GM19468 (cell line): ENCODE measurements around the gene KIAA0586.
"Not testable (repeated sequence)": the region's sequence is repeated elsewhere in the genome, so short reads cannot be mapped to it uniquely, and the experiment has no call there.

Source experiments
- ATAC-seq: cut with Tn5 transposase; IDR thresholded peaks from one replicate; pipeline ENCODE4 v1.9.1; 2021; ENCODE audit warnings: mild to moderate bottlenecking, moderate library complexity, moderate number of reproducible peaks; ENCODE audit not compliant: unreplicated experiment; ENCODE audit errors: extremely low read depth

The KIAA0586 gene

DNA sequence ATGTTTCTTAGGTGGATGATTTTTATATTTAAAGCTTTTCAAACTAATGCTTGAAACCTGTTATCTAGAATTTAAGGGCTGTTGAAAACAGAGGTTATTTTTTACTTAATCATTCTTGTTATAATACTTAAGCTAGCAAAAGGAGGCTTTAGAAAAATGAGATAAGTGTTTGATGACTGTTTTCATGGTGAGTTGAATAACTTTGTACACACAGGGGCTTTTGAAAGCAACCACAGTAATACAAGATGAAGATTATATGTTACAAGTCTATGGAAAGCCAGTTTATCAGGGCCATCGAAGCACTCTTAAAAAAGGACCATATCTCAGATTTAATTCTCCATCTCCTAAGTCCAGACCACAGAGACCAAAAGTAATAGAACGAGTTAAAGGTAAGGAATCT is 33.3 kb downstream of the KIAA0586 start:
- no peak for ATAC-seq

DNA sequence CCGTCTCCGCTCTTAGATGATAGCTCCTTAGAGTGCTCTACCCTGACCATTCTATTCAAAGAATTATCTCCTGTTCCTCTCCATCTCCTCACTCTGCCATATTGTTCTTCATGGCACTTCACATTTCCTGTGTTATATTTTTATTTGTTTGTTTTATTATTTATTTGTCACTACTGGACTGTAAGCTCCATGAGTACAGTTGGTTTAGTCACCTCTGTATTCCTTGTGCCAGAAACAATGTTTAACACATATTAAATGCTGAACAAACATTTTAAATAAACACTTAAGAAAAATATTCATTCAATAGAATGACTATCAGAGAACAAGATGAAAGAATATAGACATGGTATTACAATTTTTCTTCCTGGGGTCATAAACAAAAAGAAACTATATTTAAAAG is 35.6 kb downstream of the KIAA0586 start:
- ATAC-seq: no peak

DNA sequence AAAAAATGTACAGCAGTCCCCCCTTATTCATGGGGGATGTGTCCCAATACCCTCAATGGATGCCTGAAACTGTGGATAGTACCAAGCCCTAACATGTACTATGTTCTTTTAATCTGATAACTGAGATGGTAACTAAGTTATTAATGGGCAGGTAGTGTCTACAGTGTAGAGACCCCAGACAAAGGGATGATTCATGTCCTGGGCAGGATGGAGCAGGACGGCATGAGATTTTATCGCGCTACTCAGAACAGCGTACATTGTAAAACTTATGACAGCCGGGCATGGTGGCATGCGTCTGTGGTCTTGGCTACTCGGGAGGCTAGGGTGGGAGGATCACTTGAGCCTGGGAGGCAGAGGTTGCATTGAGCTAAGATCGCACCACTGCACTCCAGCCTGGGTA is 37.1 kb downstream of the KIAA0586 start:
- no peak for ATAC-seq

DNA sequence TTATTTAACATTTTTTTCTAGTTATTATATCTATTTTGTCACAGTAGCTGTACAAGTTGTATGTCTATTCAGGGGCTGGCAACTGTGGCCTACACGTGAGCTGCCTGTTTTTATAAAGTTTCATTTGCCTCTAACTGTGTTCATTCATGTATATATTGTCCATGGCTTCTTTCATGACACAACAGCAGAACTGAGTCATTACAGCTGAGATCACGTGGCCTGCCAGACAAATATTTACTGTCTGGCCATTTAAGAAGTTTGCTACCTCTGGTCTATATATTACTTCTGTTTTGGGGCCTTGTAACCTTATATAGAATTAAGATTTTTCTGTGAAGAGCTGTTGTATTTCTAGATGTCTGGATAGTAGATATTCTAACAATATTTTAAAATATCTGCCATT is 37.9 kb downstream of the KIAA0586 start:
- ATAC-seq: no peak

DNA sequence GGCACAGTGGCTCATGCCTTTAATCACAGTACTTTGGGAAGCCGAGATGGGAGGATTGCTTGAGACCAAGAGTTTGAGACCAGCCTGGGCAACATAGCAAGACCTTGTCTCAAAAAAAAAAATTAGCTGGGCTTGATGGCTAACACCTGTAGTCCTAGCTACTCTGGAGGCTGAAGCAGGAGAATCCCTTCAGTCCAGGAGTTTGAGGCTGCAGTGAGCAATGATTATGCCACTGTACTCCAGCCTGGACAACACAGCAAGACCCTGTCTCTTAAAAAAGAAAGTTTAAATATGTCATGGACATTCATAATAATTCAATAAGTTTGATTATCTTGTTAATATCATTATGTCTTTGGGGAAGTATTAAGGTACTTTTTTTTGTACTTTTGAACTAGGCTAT is 38.9 kb downstream of the KIAA0586 start:
- ATAC-seq: no peak

DNA sequence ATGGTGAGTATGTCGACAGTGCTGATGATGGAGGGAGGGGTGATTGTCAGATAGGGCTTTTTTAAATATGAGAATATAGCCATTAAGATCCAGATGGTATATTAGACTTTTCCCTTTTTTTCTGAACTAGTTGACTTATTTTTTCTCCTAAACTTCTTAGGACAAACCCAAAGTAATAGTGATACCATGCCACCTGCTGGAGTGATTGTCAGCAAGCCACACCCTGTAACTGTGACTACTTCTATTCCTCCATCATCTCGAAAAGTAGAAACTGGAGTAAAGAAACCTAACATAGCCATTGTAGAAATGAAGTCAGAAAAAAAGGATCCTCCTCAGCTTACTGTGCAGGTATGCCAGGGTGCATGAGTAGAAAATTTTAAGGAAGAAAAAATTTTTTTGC is 40.1 kb downstream of the KIAA0586 start:
- no peak for ATAC-seq

DNA sequence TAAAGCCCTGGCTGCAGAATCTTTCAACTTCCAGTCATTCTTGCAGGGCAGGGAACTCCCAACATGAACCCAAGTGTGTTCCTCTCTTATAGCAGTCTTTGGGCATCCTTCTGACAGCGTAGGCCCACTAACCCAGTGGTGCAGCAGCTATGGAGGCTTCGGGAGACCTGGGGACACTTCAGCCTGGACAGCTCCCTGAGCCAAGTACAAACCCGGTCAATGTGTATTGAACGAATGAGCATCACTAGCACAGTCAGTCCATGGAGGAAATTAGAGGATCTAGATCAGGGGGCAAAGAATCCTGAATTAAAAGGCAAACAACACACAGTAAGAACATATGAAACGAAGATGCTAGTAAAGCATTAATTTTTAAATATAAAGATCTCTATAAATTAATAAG is 41.8 kb downstream of the KIAA0586 start:
- ATAC-seq: no peak

DNA sequence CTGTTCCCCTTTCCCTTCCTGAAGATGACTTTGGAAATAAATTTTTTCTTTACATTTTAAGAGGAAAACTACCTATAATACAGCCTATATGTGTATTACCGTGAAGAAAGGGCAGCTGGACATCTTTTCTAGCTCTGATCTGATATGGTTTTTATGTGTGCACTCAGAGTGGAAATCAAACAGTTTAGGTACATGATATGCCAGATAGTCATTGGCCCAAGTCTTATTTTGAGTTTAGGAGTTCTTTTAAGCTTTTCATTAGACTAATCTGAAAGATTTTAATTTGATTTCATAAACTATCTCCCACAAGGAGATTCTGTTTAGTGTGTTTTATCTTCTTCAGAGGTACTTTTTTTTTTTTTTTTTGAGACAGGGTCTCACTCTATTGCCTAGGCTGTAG is 48.8 kb downstream of the KIAA0586 start:
- no peak for ATAC-seq

DNA sequence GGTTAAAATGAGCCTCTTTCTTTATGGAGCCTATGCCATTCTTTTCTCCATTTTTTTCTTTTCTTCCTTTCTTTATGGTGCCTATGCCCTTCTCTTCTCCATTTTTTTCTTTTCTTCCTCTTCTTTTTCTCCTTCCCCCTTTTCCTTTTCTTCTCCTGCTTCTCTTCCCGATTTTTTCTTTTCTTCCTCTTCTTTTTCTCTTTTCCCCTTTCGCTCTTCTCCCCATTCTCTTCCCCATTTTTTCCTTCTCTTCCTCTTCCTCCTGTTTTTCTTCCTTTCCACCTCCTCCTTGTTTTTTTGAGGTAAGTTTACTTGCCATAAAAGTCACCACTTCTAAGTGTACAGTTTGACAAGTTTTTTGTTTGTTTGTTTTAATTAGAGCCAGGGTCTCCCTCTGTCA is 50.1 kb downstream of the KIAA0586 start:
- no peak for ATAC-seq

DNA sequence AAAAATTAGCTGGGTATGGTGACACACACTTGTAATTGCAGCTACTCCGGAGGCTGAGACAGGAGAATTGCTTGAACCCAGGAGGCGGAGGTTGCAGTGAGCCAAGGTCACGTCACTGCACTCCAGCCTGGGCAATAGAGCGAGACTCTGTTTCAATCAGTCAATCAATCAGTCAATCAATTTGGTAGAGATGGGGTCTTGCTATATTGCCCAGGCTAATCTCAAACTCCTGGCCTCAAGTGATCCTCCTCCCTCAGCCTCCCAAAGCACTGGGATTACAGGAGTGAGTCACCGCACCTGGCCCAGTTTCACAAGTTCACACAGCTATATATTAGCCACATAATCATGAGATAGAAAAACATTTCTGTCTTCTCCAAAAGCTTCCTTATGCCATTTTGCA is 50.8 kb downstream of the KIAA0586 start:
- ATAC-seq: not testable (repeated sequence)

DNA sequence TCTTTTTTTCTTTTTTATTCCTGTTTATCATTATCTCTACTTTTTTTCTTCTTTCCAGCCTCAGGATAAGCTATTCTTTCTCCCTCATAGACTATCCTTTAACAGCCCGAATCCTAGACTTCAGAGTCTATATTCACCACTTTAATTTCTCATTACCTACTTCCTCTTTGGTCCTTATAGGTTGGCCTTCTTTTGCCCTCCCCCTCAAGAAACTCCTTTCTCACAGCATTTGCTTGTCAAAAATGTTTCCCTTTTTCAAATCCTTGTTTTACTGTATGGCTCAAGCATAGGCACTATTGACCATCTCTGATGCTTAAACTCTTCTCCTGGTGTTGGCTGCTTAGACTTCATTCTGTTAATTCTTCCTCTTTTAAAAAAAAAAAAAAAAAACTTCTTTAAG is 52.5 kb downstream of the KIAA0586 start:
- no peak for ATAC-seq

DNA sequence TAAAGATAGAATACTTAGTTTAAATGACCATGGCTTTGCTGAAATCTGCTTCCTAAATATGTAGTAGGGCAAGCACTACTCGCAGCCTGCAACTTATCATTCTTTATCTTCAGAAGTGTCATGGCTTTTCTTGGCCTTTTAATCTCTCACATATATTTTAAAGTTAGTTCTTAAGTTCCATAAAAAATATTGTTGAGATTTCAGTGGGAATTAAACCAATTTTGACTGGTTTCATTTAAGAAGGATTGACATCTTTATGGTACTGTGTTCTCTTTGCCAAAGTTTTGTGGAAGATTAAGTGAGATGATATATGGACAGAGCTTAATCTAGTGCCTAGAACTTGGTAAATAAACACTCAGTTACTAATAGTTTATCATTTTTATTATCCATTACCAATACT is 56.7 kb downstream of the KIAA0586 start:
- no peak for ATAC-seq

DNA sequence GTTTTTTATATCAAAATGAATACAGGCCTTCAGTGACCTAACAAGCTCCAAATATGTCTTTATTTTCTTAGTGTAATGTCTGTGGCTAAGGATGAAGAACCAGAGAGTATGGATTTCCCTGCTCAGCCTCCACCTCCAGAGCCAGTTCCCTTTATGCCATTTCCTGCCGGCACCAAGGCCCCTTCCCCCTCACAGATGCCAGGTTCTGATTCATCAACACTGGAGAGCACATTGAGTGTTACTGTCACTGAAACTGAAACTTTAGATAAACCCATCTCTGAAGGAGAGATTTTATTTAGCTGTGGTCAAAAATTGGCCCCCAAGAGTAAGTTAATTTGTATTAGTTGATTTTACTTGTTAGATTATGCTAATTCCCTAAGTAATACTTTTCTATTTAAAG is 61.0 kb downstream of the KIAA0586 start:
- ATAC-seq: no peak

DNA sequence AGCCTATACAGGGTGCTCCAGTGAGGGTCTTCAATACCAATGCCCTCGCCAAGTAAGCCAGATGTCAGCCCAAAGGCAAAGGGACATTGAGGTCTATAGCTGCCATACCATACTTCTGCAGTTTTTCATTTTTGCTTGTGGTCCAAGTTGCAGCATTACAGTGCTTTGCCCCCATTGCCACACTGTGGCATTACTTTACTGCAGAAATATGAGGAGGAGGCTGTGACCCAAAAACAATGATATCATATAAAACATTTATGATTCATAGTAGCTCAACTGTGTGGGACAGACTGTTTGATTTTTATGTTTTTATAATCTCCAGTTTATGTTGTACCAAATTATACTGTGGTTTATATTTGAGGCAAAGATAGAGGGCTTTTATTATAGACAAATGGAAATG is 64.1 kb downstream of the KIAA0586 start:
- ATAC-seq: no peak

DNA sequence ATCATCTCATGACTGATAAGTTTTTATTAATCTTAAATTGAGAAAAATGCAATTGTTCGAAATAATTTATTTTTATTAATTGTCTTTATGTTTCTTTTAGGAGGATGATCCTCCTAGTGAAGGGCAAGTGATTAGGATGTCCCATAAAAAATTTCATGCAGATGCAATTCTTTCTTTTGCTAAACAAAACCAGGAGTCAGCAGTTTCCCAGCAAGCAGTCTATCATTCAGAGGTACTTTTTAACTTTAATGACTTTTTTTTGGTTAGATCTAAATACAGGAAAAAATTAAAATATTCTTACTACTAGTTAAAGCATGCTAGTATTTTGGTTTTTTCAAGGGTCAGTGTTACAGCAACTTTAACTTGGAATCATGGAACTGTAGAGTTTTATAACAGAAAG is 64.5 kb downstream of the KIAA0586 start:
- ATAC-seq: no peak

DNA sequence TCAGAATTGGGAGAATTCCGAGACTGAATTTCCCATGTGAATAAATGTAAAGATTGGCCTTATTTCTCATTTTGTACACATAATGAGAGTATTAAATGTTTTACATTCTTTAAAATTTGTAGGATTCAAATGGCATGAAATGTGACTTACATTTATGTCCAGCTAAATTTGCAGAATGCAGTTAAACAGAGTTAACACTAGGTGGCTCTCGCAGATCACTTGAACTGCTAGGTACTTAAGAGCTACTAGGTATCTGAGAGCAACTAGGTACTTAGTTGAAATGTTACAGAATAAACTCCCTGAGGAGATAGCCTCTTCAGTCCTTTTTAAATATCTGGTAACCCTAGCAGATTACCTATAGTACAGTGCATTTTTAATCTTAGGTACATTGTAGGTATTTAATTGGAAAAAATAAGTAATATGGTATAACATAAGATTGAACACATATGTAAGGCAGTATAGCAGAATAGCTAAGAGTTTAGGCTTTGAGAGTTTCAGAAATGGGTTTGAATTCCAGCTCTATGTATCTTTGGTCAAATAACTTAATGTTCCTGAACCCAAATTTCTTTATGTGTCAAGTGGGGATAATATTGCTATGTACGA is 73.8 kb downstream of the KIAA0586 start:
- ATAC-seq: no peak

DNA sequence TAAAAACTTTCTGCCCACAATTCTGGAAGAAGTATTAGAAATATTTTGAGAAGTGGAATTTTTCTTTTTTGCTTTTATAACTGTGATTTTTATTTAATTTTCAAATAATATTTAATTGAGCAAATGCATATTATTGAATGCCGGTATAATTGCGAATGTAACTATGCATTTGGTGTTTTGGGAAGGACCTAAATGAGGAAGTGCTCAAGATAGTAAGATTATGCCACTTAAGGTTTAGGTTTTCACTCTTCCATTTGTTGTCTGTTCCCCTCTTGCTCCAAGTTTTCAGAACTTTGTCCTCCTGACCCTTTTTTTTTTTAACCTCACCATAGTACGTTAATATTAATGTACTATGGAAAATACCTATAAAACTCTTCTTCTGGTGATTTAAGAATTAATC is 85.8 kb downstream of the KIAA0586 start:
- no peak for ATAC-seq

DNA sequence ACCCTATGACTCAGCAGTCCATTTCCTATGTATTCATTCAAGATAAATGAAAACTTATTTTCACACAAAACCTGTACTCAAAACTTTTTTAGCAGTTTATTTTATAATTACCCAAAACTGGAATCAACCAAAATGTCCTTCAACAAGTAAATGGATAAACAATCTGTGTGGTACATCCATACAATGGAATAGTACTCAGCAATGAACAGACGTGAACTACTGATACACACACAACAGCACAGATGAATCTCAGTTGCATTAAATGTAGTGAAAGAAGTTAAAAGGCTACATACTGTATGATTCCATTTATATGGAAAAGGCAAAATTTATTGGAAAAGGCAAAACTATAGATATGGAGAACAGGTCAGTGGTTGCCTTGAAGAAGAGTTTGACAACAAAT is 90.1 kb downstream of the KIAA0586 start:
- ATAC-seq: no peak

DNA sequence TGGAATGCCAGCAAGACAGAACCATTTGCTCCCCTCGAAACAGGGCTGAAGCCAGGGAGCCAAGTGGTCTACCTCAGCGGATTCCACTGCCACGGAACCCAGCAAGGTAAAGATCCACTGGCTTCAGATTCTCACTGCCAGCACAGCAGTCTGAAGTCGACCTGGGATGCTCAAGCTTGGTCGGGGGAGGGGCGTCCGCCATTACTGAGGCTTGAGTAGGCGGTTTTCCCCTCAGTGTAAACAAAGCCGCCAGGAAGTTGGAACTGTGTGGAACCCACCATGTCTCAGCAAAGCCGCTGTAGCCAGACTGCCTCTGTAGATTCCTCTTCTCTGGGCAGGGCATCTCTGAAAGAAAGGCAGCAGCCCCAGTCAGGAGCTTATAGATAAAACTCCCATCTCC is 98.2 kb downstream of the KIAA0586 start:
- ATAC-seq: not testable (repeated sequence)

DNA sequence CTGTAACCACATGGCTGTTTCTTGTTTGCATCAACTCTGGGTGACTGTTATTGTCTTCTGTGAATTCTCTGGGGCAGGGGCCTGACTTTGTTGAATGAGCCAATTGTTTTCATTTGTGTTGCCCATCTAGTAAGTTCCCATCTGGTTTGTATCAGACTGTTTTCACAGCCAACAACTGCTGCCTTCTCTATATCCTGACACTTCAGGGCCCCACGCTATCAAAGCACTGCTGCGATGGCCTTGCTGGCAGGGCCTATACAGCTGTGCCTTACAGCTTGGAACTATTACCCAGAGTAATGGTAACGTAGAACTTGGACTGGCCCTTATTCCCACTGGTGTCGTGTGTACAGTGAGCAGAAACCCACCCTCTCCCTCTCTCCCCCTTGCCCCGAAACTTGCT is 105.9 kb downstream of the KIAA0586 start:
- no peak for ATAC-seq

DNA sequence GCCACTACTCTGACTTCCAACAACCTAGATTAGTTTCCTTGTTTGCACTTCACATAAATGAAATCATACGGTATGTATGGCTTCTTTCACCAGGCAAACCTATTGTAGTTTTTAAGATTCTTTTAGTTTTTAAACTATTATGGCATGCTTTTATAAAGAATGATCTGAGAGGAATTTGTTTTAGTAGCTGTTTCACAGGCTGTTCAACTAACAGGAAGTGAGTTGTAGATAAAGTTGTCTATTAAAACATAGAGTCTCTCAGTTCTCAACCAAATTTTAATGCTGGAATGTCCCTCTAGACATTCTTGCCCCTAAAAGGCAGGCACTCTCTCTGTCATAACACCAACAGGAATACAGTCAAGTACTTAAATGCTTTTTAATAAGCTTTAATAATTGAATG is 107.5 kb downstream of the KIAA0586 start:
- no peak for ATAC-seq

DNA sequence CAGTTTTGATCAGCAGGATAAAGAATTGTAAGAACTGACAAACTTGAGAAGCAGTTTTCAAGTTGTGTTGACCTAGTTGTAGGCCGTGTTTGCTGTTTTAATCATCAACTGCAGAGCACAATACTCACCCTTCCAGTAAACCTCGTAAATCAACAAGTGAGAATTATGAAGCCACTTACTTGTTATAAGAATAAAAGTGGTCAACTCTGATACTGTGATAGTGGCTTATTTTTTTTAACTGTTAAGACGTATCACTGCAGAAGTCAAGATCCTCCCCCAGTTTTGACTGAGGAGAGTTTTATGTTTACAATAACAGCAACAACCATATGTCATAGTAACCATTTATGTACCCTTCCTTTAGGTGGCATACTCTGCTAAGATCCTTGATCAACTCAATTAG is 109.5 kb downstream of the KIAA0586 start:
- ATAC-seq: no peak
